ENCODE measurements around the gene G3BP2.

- TF ChIP-seq, protein P1, sequence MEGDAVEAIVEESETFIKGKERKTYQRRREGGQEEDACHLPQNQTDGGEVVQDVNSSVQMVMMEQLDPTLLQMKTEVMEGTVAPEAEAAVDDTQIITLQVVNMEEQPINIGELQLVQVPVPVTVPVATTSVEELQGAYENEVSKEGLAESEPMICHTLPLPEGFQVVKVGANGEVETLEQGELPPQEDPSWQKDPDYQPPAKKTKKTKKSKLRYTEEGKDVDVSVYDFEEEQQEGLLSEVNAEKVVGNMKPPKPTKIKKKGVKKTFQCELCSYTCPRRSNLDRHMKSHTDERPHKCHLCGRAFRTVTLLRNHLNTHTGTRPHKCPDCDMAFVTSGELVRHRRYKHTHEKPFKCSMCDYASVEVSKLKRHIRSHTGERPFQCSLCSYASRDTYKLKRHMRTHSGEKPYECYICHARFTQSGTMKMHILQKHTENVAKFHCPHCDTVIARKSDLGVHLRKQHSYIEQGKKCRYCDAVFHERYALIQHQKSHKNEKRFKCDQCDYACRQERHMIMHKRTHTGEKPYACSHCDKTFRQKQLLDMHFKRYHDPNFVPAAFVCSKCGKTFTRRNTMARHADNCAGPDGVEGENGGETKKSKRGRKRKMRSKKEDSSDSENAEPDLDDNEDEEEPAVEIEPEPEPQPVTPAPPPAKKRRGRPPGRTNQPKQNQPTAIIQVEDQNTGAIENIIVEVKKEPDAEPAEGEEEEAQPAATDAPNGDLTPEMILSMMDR (IDR thresholded peaks at IDR 0.05): no peak
- TF ChIP-seq EP300 (IDR thresholded peaks at IDR 0.05): no peak
- no peak for TF ChIP-seq POLR2A (IDR thresholded peaks at IDR 0.05)
These were observed 13.1 kb upstream of the G3BP2 start for GRCh38 chr4:75686346-75686745.
